ENCODE results near the gene SLC22A17. TPM values are rescaled to one million over a fixed set of nuclear protein-coding genes. Genes with fewer than 3 reads are reported as not detected.

The SLC22A17 gene
- total RNA-seq, 2 experiments from 2014 or later = not detected

GRCh38 chr14:23297611-23298277 lies 54.9 kb downstream of the SLC22A17 start:
- Histone ChIP-seq H3K4me2 (ENCODE audit: low read length) (no peak overlapping the region), H3K36me3 (ENCODE audit: insufficient read depth, low read length) (peaks cover 34% of the 10 kb centered on the region), H3K4me3 (ENCODE audit: low read depth, low read length, poor library complexity, severe bottlenecking) (no peak overlapping the region), H2AFZ (ENCODE audit: low read length) (no peak overlapping the region), H4K20me1 (ENCODE audit: insufficient read depth, low read length) (no peaks in the 10 kb centered on the region), H3K9me3 (ENCODE audit: low read length) (no peaks in the 10 kb centered on the region), H3K79me2 (ENCODE audit: insufficient read depth, low read depth, low read length) (peaks cover 10% of the 10 kb centered on the region; the same call in 1 of the 2 replicates), H3K4me1 (ENCODE audit: insufficient read depth, low read length, poor library complexity, severe bottlenecking) (peaks cover 27% of the 10 kb centered on the region), H3K9me2 (ENCODE audit: insufficient read depth, low read length) (no peaks in the 10 kb centered on the region), H3K27ac (ENCODE audit: low read depth, low read length, poor library complexity, severe bottlenecking) (no peak overlapping the region)
- no peak for DNase-seq (ENCODE audit: low spot score)
- ChIA-PET CTCF (ENCODE audit: unreplicated experiment) (interaction anchor here (1.4 kb wide), 1 partner anchor 178 kb away, joined by 3 read pairs; no protein-coding TSS in a partner anchor), POLR2A (interaction anchor here (1.4 kb wide), 1 partner anchor 24 kb away, joined by 4 read pairs; the partner anchor contains the start of gene PABPN1)
- intact Hi-C loops (cut with micrococcal nuclease; ENCODE audit: unreplicated experiment) = no loop called here
- no peak for TF ChIP-seq CTCF (conservative IDR thresholded peaks at IDR 0.05; ENCODE audit: low read length)
- no peak for TF ChIP-seq EZH2phosphoT487 (IDR thresholded peaks at IDR 0.05; ENCODE audit: borderline replicate concordance, low read depth, low read length)
- BruUV-seq (replicated peaks) = no TSS peak

- POLR2A ChIA-PET = interaction anchor here (1.4 kb wide), 1 partner anchor 24 kb away, joined by 4 read pairs; the partner anchor contains the start of gene PABPN1
- intact Hi-C loops (cut with micrococcal nuclease; ENCODE audit: unreplicated experiment) = no loop called here
- peaks cover 10% of the 10 kb centered on the region; the same call in 1 of the 2 replicates for H3K79me2 ChIP-seq (ENCODE audit: insufficient read depth, low read depth, low read length)
Measured at GRCh38 chr14:23297096-23297495, 55.6 kb downstream of the SLC22A17 start.

More at GRCh38 chr14:23297096-23297495, 55.6 kb downstream of the SLC22A17 start:
- peaks cover 27% of the 10 kb centered on the region for H3K4me1 ChIP-seq (ENCODE audit: insufficient read depth, low read length, poor library complexity, severe bottlenecking)
- no TSS peak for BruUV-seq (replicated peaks)
- no peak for DNase-seq (ENCODE audit: low spot score)
- CTCF ChIA-PET (ENCODE audit: unreplicated experiment) = no interaction called here
- H3K4me2 ChIP-seq (ENCODE audit: low read length) = no peak overlapping the region
- no peak overlapping the region for H3K27ac ChIP-seq (ENCODE audit: low read depth, low read length, poor library complexity, severe bottlenecking)
- H2AFZ ChIP-seq (ENCODE audit: low read length) = no peak overlapping the region
- peaks cover 34% of the 10 kb centered on the region for H3K36me3 ChIP-seq (ENCODE audit: insufficient read depth, low read length)
- H4K20me1 ChIP-seq (ENCODE audit: insufficient read depth, low read length) = no peaks in the 10 kb centered on the region
- H3K9me2 ChIP-seq (ENCODE audit: insufficient read depth, low read length) = no peaks in the 10 kb centered on the region
- no peaks in the 10 kb centered on the region for H3K9me3 ChIP-seq (ENCODE audit: low read length)
- no peak overlapping the region for H3K4me3 ChIP-seq (ENCODE audit: low read depth, low read length, poor library complexity, severe bottlenecking)
- no peak for TF ChIP-seq CTCF (conservative IDR thresholded peaks at IDR 0.05; ENCODE audit: low read length)
- TF ChIP-seq EZH2phosphoT487 (IDR thresholded peaks at IDR 0.05; ENCODE audit: borderline replicate concordance, low read depth, low read length) = no peak

Small RNA genes lying within 50 kb of the gene (microRNA-seq; reads per million reads assigned to microRNA genes)
- gene MIR208A (ENCODE audit: borderline replicate concordance) = 3.0 reads per million

Small RNA genes lying within 50 kb of the gene (small RNA-seq; reads per million reads assigned to genes)
- not detected for gene MIR208A

Other genes starting within 250 kb of the SLC22A17 start
- not detected in 2 replicates for gene CIROP, start 247.9 kb downstream of the SLC22A17 start, total RNA-seq (2014; rRNA removed; shearing (Covaris generic))
- not detected in 2 replicates for gene CIROP, start 247.9 kb downstream of the SLC22A17 start, total RNA-seq (2022)
- gene CEBPE, start 233.6 kb downstream of the SLC22A17 start, total RNA-seq (2014; rRNA removed; shearing (Covaris generic)) = 0.67 and 1.1 TPM in 2 replicates
- 2.2 and 2.3 TPM in 2 replicates for gene CEBPE, start 233.6 kb downstream of the SLC22A17 start, total RNA-seq (2022)
- gene SLC7A8, start 169.2 kb downstream of the SLC22A17 start, total RNA-seq (2014; rRNA removed; shearing (Covaris generic)) = 0.49 and 4.0 TPM in 2 replicates
- 6.2 and 11.4 TPM in 2 replicates for gene SLC7A8, start 169.2 kb downstream of the SLC22A17 start, total RNA-seq (2022)
- not detected in 2 replicates for gene RNF212B, start 115.0 kb downstream of the SLC22A17 start, total RNA-seq (2014; rRNA removed; shearing (Covaris generic))
- gene RNF212B, start 115.0 kb downstream of the SLC22A17 start, total RNA-seq (2022) = not detected in 2 replicates
- gene HOMEZ, start 66.8 kb downstream of the SLC22A17 start, total RNA-seq (2014; rRNA removed; shearing (Covaris generic)) = 6.3 and 7.1 TPM in 2 replicates
- gene HOMEZ, start 66.8 kb downstream of the SLC22A17 start, total RNA-seq (2022) = 16.5 and 17.2 TPM in 2 replicates
- gene PPP1R3E, start 50.0 kb downstream of the SLC22A17 start, total RNA-seq (2014; rRNA removed; shearing (Covaris generic)) = 24.4 and 31.0 TPM in 2 replicates
- 95.5 and 102 TPM in 2 replicates for gene PPP1R3E, start 50.0 kb downstream of the SLC22A17 start, total RNA-seq (2022)
- 7.2 and 8.6 TPM in 2 replicates for gene BCL2L2, start 46.1 kb downstream of the SLC22A17 start, total RNA-seq (2014; rRNA removed; shearing (Covaris generic))
- 17.4 and 18.0 TPM in 2 replicates for gene BCL2L2, start 46.1 kb downstream of the SLC22A17 start, total RNA-seq (2022)
- 120 and 167 TPM in 2 replicates for gene PABPN1, start 31.4 kb downstream of the SLC22A17 start, total RNA-seq (2014; rRNA removed; shearing (Covaris generic))
- 314 and 319 TPM in 2 replicates for gene PABPN1, start 31.4 kb downstream of the SLC22A17 start, total RNA-seq (2022)
- not detected in 2 replicates for gene EFS, start 12.3 kb upstream of the SLC22A17 start, total RNA-seq (2014; rRNA removed; shearing (Covaris generic))
- gene EFS, start 12.3 kb upstream of the SLC22A17 start, total RNA-seq (2022) = not detected in 2 replicates
- not detected in 2 replicates for gene IL25, start 19.9 kb upstream of the SLC22A17 start, total RNA-seq (2014; rRNA removed; shearing (Covaris generic))
- not detected in 2 replicates for gene IL25, start 19.9 kb upstream of the SLC22A17 start, total RNA-seq (2022)
- not detected in 2 replicates for gene CMTM5, start 24.2 kb upstream of the SLC22A17 start, total RNA-seq (2014; rRNA removed; shearing (Covaris generic))
- gene CMTM5, start 24.2 kb upstream of the SLC22A17 start, total RNA-seq (2022) = not detected in 2 replicates
- not detected in 2 replicates for gene MYH6, start 55.4 kb upstream of the SLC22A17 start, total RNA-seq (2014; rRNA removed; shearing (Covaris generic))
- gene MYH6, start 55.4 kb upstream of the SLC22A17 start, total RNA-seq (2022) = not detected in 2 replicates
- gene MYH7, start 82.8 kb upstream of the SLC22A17 start, total RNA-seq (2014; rRNA removed; shearing (Covaris generic)) = not detected in 2 replicates
- gene MYH7, start 82.8 kb upstream of the SLC22A17 start, total RNA-seq (2022) = not detected in 2 replicates
- gene NGDN, start 116.8 kb upstream of the SLC22A17 start, total RNA-seq (2014; rRNA removed; shearing (Covaris generic)) = 53.6 and 87.1 TPM in 2 replicates
- 48.7 and 57.5 TPM in 2 replicates for gene NGDN, start 116.8 kb upstream of the SLC22A17 start, total RNA-seq (2022)
- gene ZFHX2, start 198.9 kb upstream of the SLC22A17 start, total RNA-seq (2014; rRNA removed; shearing (Covaris generic)) = 0.60 and 0.62 TPM in 2 replicates
- gene ZFHX2, start 198.9 kb upstream of the SLC22A17 start, total RNA-seq (2022) = 1.2 and 1.8 TPM in 2 replicates
- gene THTPA, start 203.4 kb upstream of the SLC22A17 start, total RNA-seq (2014; rRNA removed; shearing (Covaris generic)) = 20.9 and 28.6 TPM in 2 replicates
- gene THTPA, start 203.4 kb upstream of the SLC22A17 start, total RNA-seq (2022) = 15.4 and 16.9 TPM in 2 replicates
- gene AP1G2, start 214.9 kb upstream of the SLC22A17 start, total RNA-seq (2014; rRNA removed; shearing (Covaris generic)) = 110 and 129 TPM in 2 replicates
- gene AP1G2, start 214.9 kb upstream of the SLC22A17 start, total RNA-seq (2022) = 209 and 235 TPM in 2 replicates
- not detected in 2 replicates for gene JPH4, start 225.9 kb upstream of the SLC22A17 start, total RNA-seq (2014; rRNA removed; shearing (Covaris generic))
- not detected in 2 replicates for gene JPH4, start 225.9 kb upstream of the SLC22A17 start, total RNA-seq (2022)

Data from OCI-LY7 (cell line).